Smooth muscle cell (in vitro differentiated cells): ENCODE measurements around the gene CCSER1. TPM values are rescaled to one million over a fixed set of nuclear protein-coding genes. Genes with fewer than 3 reads are reported as not detected.

Experiments
- DNase-seq: peaks from one replicate; lab custom pipeline; 2025; ENCODE audit not compliant: unreplicated experiment; lab: John Stamatoyannopoulos, UW
- H2AFZ ChIP-seq: fragments of 200-600 bp; sonication (generic); 2 replicates; pipeline ENCODE4 v1.6.0; 2016; ENCODE audit warnings: antibody characterized with exemption, low read depth, mild to moderate bottlenecking
- H3F3A ChIP-seq: fragments of 200-600 bp; sonication (generic); 2 replicates; pipeline ENCODE4 v1.6.0; 2017; ENCODE audit warnings: antibody characterized with exemption, low read depth
- H3K27ac ChIP-seq: fragments of 200-600 bp; sonication (generic); 2 replicates; pipeline ENCODE4 v1.5.1; 2016; ENCODE audit warnings: low read depth, mild to moderate bottlenecking
- H3K27me3 ChIP-seq: fragments of 200-600 bp; sonication (generic); 2 replicates; pipeline ENCODE4 v1.6.1; 2016; ENCODE audit warnings: low read depth, mild to moderate bottlenecking
- H3K36me3 ChIP-seq: fragments of 200-600 bp; sonication (generic); 2 replicates; pipeline ENCODE4 v1.5.1; 2016; ENCODE audit warnings: low read depth
- H3K4me1 ChIP-seq: fragments of 200-600 bp; sonication (generic); 2 replicates; pipeline ENCODE4 v1.5.1; 2016; ENCODE audit warnings: low read depth
- H3K4me2 ChIP-seq: fragments of 200-600 bp; sonication (generic); 2 replicates; pipeline ENCODE4 v1.6.0; 2016; ENCODE audit warnings: mild to moderate bottlenecking
- H3K4me3 ChIP-seq: fragments of 200-600 bp; sonication (generic); 2 replicates; pipeline ENCODE4 v1.5.1; 2016; ENCODE audit warnings: mild to moderate bottlenecking
- H3K79me2 ChIP-seq: fragments of 200-600 bp; sonication (generic); 2 replicates; pipeline ENCODE4 v1.6.0; 2016; ENCODE audit warnings: low read depth, mild to moderate bottlenecking
- H3K9ac ChIP-seq: fragments of 200-600 bp; sonication (generic); 2 replicates; pipeline ENCODE4 v1.6.0; 2016; ENCODE audit warnings: low read depth
- H3K9me3 ChIP-seq: fragments of 200-600 bp; sonication (generic); replicated peaks from 2 replicates; pipeline ENCODE4 v1.5.1; 2016; ENCODE audit warnings: low read depth
- H4K20me1 ChIP-seq: fragments of 200-600 bp; sonication (generic); 2 replicates; pipeline ENCODE4 v1.6.0; 2016; ENCODE audit warnings: low read depth
- whole genome bisulfite sequencing: methylation state at CpG from one replicate; pipeline ENCODE4 v1.1.7; 2016; ENCODE audit warnings: low lambda C conversion rate; 5-methylcytosine and 5-hydroxymethylcytosine counted together
- polyA plus RNA-seq: library from polyadenylated mRNA; unstranded; fragments of >200 nt; fragmentation: Nextera tagmentation; extraction: Ambion mirVana; gene quantifications from 2 replicates; pipeline ENCODE4 v1.2.1, GENCODE V29; 2016
- total RNA-seq: library from RNA; depleted of rRNA; stranded (reverse); fragments of >200 nt; gene quantifications from 2 replicates; pipeline ENCODE4 v1.2.3, GENCODE V29; 2014
- TF ChIP-seq, protein P1 (sequence below): fragments of 200-600 bp; sonication (generic); IDR thresholded peaks from 2 replicates; pipeline ENCODE4 v1.5.1; 2017; ENCODE audit warnings: borderline replicate concordance, mild to moderate bottlenecking, antibody characterized with exemption; ENCODE audit not compliant: insufficient read depth, poor library complexity, severe bottlenecking

CCSER1 gene
- total and polyA plus RNA-seq, 2 experiments from 2014 or later: 0.76 TPM; not detected in 1

DNA sequence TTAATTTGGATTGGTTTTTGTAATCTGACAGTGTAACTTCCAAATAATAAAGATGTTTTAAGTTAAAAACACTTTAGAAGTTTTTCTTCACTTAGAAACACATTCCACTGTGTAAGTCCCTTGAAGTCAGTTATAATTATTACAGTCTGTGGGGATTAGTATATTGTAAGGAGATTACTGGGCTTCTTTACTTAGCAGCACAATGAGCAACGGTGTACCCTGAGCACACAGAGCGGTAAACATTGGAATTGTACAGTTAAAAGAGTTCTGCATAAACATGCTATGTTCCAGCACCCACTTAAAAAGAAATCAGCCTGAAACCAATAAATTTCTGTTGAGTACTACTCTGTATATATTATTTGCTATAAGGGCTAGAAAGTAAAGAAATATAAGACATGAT lies 44.3 kb downstream of the CCSER1 start:
- Histone ChIP-seq H2AFZ (no peak overlapping the region), H4K20me1 (no peaks in the 10 kb centered on the region), H3F3A (no peaks in the 10 kb centered on the region), H3K9ac (no peak overlapping the region), H3K4me2 (no peak overlapping the region), H3K79me2 (no peaks in the 10 kb centered on the region), H3K4me3 (no peak overlapping the region), H3K27ac (no peak overlapping the region), H3K4me1 (no peaks in the 10 kb centered on the region), H3K9me3 (no peaks in the 10 kb centered on the region), H3K36me3 (no peaks in the 10 kb centered on the region), H3K27me3 (no peaks in the 10 kb centered on the region)
- TF ChIP-seq, protein P1, sequence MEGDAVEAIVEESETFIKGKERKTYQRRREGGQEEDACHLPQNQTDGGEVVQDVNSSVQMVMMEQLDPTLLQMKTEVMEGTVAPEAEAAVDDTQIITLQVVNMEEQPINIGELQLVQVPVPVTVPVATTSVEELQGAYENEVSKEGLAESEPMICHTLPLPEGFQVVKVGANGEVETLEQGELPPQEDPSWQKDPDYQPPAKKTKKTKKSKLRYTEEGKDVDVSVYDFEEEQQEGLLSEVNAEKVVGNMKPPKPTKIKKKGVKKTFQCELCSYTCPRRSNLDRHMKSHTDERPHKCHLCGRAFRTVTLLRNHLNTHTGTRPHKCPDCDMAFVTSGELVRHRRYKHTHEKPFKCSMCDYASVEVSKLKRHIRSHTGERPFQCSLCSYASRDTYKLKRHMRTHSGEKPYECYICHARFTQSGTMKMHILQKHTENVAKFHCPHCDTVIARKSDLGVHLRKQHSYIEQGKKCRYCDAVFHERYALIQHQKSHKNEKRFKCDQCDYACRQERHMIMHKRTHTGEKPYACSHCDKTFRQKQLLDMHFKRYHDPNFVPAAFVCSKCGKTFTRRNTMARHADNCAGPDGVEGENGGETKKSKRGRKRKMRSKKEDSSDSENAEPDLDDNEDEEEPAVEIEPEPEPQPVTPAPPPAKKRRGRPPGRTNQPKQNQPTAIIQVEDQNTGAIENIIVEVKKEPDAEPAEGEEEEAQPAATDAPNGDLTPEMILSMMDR: no peak
- no peak for DNase-seq
- WGBS: 51% methylated on average over 2 of the region's 2 CpGs

DNA sequence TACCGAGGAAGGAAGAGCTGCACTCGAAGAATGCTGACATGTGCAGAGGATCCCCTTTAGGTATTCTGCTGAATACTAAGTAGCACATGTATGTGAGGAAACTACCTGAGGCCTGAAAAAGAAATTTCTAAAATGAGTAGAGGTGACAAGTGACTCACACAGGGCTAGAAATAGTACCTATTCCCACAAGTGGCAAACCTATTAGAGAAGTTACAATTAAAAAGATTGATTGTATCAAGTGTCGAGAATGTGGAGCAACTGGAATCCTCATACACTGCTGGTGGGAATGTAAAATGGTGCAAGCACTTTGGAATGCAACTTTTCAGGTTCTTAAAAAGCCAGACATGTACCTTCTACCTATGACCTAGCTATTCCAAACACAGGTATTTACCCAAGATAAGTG lies 47.4 kb downstream of the CCSER1 start:
- Histone ChIP-seq H2AFZ (no peak overlapping the region), H3K79me2 (no peaks in the 10 kb centered on the region), H3K27me3 (no peaks in the 10 kb centered on the region), H3K4me1 (no peaks in the 10 kb centered on the region), H3K4me3 (no peak overlapping the region), H3K4me2 (peak overlapping the region; percentile 3), H3K27ac (peak overlapping the region; percentile 56), H3F3A (no peaks in the 10 kb centered on the region), H3K9me3 (no peaks in the 10 kb centered on the region), H3K9ac (no peak overlapping the region), H3K36me3 (no peaks in the 10 kb centered on the region), H4K20me1 (no peaks in the 10 kb centered on the region)
- TF ChIP-seq, protein P1: no peak
- DNase-seq: no peak
- WGBS: 65% methylated on average over 3 of the region's 3 CpGs

GRCh38 chr4:90181644-90182043 lies 54.5 kb downstream of the CCSER1 start:
- Histone ChIP-seq H2AFZ (no peak overlapping the region), H3K9ac (no peak overlapping the region), H3K9me3 (no peaks in the 10 kb centered on the region), H3K4me2 (peak overlapping the region; percentile 28), H3K27ac (peak overlapping the region; percentile 37), H3F3A (no peaks in the 10 kb centered on the region), H3K36me3 (no peaks in the 10 kb centered on the region), H3K4me3 (no peak overlapping the region), H4K20me1 (no peaks in the 10 kb centered on the region), H3K27me3 (no peaks in the 10 kb centered on the region), H3K4me1 (no peaks in the 10 kb centered on the region), H3K79me2 (no peaks in the 10 kb centered on the region)
- TF ChIP-seq, protein P1: no peak
- no peak for DNase-seq
- WGBS: 3% methylated on average over 1 of the region's 1 CpG

GRCh38 chr4:90183254-90183653 lies 56.1 kb downstream of the CCSER1 start:
- H3K4me2 ChIP-seq: no peak overlapping the region
- no peaks in the 10 kb centered on the region for H3K36me3 ChIP-seq
- H3F3A ChIP-seq: no peaks in the 10 kb centered on the region
- TF ChIP-seq, protein P1: no peak
- no peaks in the 10 kb centered on the region for H3K27me3 ChIP-seq
- 87% methylated on average over 3 of the region's 3 CpGs for WGBS
- H3K27ac ChIP-seq: no peak overlapping the region
- H3K9ac ChIP-seq: no peak overlapping the region
- H3K4me3 ChIP-seq: no peak overlapping the region
- DNase-seq: no peak
- H4K20me1 ChIP-seq: no peaks in the 10 kb centered on the region
- no peaks in the 10 kb centered on the region for H3K9me3 ChIP-seq
- H3K79me2 ChIP-seq: no peaks in the 10 kb centered on the region
- no peak overlapping the region for H2AFZ ChIP-seq
- H3K4me1 ChIP-seq: no peaks in the 10 kb centered on the region
